NCI-H1105 treated with DMSO at 0.1 percent for 48 hours (cell line): ENCODE measurements around the gene SH3PXD2A.

ENCODE experiments used
- DNase-seq: peaks from one replicate; lab custom pipeline; 2025; lab: John Stamatoyannopoulos, UW

Gene SH3PXD2A

GRCh38 chr10:103685880-103686669 is 169.3 kb downstream of the SH3PXD2A start:
- peak; percentile 31 for DNase-seq

- no peak for DNase-seq
These were observed 171.5 kb downstream of the SH3PXD2A start for GRCh38 chr10:103683851-103684250.

DNA sequence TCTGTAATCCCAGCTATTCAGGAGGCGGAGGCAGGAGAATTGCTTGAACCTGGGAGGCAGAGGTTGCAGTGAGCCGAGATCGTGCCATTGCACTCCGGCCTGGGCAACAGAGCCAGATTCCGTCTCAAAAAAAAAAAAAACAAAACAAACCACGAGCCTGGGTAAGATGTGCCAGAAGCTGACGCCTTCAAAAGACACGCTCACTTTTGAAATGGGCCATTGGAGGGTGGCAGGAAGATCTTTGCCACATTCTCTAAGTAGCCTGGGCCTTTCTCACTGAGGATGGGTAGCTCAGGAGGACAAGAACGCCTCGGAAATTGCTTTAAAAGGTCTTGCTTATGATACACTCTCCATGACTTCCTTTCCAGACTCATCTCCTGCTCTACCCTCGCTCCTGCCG is 172.7 kb downstream of the SH3PXD2A start:
- DNase-seq, result no peak

DNA sequence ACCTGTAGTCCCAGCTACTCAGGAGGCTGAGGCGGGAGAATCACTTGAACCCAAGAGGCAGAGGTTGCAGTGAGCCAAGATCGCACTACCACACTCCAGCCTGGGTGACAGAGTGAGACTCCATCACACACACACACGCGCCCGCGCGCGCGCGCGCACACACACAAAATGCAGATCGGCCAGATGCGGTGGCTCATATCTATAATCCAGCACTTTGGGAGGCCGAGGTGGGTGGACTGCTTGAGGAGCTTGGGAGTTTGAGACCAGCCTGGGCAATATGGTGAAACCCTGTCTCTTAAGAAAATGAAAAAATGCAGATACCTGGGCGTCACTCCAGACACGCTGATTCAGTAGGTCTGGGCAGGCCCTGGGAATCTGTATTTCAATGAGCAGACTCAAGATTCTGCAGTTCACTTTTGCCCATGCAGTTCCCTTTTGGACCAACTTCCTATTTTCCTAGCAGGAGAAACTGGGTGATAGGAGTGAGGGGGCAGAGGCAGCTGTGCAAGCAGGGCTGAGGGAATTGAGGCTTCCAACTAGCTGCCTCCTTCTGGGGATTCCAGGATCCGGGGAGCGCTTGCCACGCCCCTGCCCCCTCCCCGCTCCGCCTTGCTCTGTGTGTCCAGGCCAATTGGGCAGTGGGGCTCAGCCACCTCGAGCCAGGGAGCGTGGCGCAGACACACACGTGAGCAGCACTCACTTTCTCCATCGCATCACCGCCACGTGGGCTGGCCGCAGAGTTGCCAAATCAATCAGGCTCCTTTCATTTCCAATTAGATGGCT is 173.6 kb downstream of the SH3PXD2A start:
- no peak for DNase-seq

DNA sequence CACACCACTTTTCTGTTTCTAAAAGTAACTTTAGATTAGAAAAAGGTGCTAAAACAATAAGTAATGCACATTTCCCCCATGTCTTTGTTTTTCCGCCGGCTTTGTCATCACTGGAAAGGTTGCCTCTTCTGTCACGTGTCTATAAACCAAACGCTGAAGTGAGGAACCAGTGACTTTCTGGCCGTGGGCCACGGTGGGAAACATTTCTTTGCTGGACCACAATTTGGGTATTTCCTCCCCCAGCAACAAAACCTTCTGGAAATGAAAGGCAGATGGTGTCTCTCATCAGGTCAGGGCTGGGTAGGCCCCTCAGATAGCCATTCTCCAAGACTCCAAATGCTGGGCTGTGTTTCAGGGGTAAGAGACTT is 174.5 kb downstream of the SH3PXD2A start:
- DNase-seq, result no peak

DNA sequence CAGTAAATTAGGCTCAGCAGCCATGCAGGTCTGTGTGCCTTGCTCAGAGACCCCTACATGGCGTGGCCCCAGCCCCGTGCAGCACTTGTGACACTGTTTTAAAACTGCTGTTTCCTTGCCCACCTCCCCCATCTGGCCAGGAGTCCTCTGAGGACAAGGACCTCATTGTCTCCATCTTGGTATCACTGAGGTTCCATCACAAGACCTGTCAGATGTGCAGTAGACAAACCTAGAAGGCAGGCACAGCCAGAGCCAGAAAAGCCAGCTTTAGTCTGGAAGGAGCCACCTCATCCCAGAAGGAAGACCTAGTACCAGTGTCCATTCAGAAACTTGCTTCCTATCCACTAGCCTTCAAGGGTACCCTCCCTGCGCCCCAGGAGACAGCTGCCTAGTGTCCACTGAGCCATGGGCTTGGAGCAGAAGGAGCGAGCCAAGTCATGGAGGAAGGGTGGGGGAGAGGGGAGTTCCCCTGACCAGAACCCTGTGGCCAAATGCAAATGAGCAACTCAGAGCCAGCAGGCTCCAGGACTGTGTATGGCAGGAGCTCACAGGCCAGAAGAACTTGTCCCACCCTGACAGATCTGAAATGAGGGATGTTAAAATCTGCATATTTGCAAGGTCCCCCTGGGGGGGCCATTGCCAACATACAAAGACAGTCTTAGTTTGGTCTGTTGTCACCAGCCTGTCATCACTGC is 176.1 kb downstream of the SH3PXD2A start:
- DNase-seq, result no peak

GRCh38 chr10:103678178-103678526 is 177.2 kb downstream of the SH3PXD2A start:
- no peak for DNase-seq

- no peak for DNase-seq
These were observed 177.7 kb downstream of the SH3PXD2A start for GRCh38 chr10:103677486-103678177.

DNA sequence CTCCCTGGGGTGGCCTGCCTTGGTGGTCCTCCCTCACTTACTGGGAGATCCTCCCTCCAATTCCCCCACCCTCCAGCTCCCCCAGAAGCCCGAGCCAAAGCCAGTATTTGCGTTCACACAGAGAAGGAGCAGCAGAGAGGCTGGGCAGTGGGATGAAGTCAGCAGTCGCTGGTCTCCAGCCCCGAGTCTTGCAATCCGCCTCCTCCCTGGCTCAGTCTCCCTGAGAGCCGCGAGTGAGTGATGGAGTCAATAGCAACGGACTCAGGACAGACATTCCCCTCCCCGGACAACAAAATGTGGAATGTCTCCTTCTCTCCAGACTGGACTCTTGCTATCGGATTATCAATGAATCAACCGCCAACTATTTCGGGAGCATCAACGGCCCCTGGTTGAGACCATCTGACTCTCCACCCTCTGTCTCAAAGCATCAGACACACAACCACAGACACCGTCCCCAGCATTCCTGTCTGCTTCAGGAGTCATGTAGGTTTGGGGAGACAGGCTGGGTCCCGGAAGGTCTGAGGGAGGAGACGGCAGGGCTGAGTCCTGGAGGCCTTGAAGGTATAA is 178.4 kb downstream of the SH3PXD2A start:
- DNase-seq, result no peak

DNA sequence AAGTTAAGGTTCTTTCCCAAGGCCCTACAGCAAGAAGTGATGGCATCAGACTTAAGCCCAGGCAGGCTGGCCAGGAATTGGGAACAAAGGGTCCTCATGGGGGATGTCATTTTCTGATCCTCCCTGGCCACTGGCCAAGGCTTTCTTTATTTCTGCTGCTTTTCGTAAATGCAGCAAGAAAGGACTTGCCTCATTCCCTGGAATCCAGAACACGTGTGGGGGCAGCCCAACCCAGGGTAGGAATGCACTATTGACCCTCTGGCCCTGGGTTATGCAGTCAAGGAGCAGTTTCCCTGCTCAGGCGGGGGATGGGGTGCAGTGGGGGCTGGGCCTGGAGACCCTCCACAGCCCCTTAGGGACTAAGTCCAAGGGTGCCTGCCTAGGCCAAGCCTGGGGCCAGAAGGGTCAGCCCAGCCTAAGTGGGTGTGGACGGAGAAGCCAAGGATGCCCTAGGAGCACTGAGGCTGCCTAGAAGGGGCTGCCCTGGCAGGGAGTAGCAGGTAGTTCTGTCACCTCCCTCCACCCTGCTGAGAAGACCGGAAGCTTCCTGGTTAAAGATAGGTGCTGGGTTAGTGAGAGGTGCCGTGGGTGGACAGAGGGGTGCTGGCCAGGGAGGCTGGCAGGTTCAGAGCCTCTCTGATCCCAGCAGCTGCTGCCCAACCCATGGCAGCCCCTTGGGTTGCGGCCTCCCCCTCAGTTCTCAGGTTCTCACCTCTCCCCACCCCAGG is 179.2 kb downstream of the SH3PXD2A start:
- no peak for DNase-seq

DNA sequence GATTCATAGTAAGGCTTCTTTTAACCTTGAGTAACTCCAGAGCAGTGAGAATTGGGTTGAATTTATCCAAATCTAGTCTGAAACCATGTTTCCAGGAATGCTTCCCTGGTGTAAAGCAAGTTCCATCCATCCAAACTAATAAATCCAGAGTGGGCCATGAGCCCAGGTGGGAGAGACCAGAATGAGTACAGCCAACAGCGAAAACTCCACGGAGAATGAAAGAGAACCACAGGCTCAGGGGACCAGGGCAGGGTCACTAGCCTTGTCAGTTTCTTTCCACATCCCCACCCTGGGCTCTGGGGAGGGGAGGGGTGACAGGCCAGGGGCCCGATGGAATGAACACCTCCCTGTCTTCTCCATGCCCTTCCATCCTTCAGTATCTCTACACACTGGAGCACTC is 181.8 kb downstream of the SH3PXD2A start:
- no peak for DNase-seq

DNA sequence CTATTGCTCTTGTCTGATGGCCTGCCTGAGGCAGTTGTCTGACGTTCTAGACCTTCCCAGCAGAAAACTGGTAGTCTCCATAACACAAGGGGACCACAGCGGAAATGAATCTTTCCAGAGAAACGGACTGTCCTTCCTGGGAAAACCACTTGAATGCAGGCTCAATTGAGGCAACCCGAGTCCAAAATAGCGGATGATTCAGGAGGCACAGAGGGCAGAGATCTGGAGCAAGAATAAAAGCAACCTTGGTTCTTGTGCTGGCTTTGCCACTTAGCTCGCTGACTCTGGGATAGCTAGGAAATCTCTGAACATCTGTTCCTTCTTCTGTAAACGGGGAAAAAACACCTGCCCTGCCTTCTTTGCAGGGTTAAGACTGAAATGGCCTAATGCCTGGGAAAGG is 183.0 kb downstream of the SH3PXD2A start:
- DNase-seq, result no peak

- no peak for DNase-seq
These were observed 184.1 kb downstream of the SH3PXD2A start for GRCh38 chr10:103671126-103671895.

DNA sequence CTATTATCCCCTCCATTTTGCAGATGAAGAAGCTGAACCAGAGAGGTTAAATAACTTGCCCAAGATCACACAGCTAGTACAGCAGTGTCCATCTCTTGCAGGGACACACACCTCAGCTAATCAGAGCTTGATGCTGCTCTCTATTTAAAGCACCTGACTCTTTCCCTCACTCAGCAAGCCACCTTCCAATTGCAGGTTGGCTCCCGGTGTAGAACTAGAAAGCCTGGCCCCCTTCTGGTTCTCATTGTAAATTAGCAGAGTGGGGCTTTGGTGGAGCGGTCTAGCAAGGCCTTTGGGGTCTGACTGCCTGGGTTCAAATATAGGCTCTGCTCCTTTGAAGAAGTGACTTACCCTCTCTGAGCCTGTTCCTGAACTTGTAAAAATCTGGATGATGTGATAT is 185.4 kb downstream of the SH3PXD2A start:
- no peak for DNase-seq

GRCh38 chr10:103669243-103669929 is 186.0 kb downstream of the SH3PXD2A start:
- no peak for DNase-seq

DNA sequence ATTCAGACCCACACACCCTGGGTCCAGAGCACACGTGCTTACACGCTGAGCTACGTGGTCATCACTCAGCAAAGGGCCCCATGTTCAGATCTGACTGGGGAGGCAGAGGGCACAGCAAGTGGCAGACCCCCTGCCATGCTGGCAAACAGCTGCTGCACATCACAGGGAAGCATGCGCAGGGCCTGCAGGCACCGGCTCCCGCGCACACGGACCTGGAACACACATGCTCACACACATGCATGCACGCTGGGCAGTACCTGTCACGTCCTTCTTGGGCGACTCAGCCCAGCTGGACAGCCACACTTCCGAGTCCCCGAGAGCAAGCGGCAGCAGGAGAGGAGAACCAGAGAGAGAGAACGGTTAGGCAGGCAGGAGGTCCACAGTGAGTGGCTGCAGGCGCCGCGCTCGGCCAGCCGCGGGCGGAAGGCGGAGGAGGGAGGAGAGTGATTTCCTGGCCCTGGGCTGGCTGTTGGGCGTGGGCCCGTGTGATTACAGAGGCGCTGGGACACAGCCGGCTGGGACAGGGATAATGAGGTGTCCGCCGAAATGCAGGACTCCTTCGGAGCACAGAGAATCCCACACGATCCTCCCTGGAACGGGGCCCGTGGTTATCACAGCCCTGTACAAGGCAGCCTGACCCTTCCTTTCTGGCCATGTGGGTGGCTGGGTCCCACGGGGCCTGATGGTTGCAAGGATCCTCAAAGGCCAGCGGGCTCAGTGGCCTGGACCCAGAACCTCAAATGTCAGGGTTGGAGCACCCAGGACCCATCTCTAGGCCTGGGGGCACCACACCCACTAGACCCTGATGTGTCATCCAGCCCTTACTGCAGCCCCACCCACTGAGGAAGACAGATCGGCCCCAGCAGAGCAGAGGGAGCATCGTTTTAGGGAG is 186.8 kb downstream of the SH3PXD2A start:
- DNase-seq, result no peak

DNA sequence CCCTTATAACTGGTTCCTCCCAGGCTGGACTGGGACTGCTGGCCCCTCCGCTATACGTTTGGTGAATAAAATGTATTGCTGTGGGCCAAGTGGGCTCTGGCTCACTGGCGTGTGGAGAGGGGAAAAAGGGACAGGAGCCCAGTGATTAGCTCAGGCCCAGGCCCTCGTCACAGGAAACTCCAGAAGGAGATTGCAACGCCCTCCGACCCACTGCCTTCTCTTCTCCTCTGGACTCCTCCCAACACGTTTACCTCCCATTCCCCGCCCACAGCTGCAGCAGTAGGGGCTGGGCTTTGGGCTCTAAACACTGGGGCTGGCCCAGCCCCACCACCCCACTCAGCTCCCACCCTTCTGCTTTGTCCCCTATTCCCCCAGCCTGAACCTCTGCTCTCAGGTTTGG is 188.0 kb downstream of the SH3PXD2A start:
- no peak for DNase-seq

GRCh38 chr10:103666762-103667150 is 188.6 kb downstream of the SH3PXD2A start:
- DNase-seq, result no peak
